HUES48 (cell line): ENCODE measurements around the gene SDHA.
A peak's percentile ranks its signal among the peaks of the same experiment; 100 is the strongest.
"Not testable (repeated sequence)": the region's sequence is repeated elsewhere in the genome, so short reads cannot be mapped to it uniquely, and the experiment has no call there.

Experiments
- H3K27ac ChIP-seq: one replicate; pipeline ENCODE4 v1.7.0; 2013; ENCODE audit warnings: low read depth, low read length, inconsistent platforms
- H3K27me3 ChIP-seq: 2 replicates; pipeline ENCODE4 v1.6.1; 2013; ENCODE audit warnings: mild to moderate bottlenecking, low read length; ENCODE audit not compliant: control insufficient read depth, insufficient read depth
- H3K36me3 ChIP-seq: 2 replicates; pipeline ENCODE4 v1.6.1; 2013; ENCODE audit warnings: low read length; ENCODE audit not compliant: control insufficient read depth, insufficient read depth
- H3K4me1 ChIP-seq: 2 replicates; pipeline ENCODE4 v1.6.1; 2013; ENCODE audit warnings: mild to moderate bottlenecking, low read length; ENCODE audit not compliant: control insufficient read depth, insufficient read depth
- H3K4me3 ChIP-seq: 2 replicates; pipeline ENCODE4 v1.5.1; 2013; ENCODE audit warnings: mild to moderate bottlenecking, low read depth, low read length
- H3K9ac ChIP-seq: 2 replicates; pipeline ENCODE4 v1.6.1; 2013; ENCODE audit warnings: mild to moderate bottlenecking, low read depth, low read length, moderate library complexity
- H3K9me3 ChIP-seq: 2 replicates; pipeline ENCODE4 v1.6.1; 2013; ENCODE audit warnings: low read length; ENCODE audit not compliant: control insufficient read depth, insufficient read depth

The SDHA gene

GRCh38 chr5:217494-218456 is at the start of gene SDHA, which contains the start of gene CCDC127:
Gene SDHA (plus strand): TSS chr5:218320. CDS start chr5:218356, 36 bp downstream.
Gene CCDC127 (minus strand): TSS chr5:218153. CDS start chr5:216849, 1,304 bp downstream.
- Histone ChIP-seq H3K4me1 (peaks cover 26% of the 10 kb centered on the region), H3K27ac (peak within 1 kb of the TSS; percentile 94), H3K4me3 (peak within 1 kb of the TSS; percentile 89), H3K9ac (peak within 1 kb of the TSS; percentile 58; the same call in 1 of the 2 replicates)
- H3K9me3 ChIP-seq, H3K36me3 ChIP-seq, H3K27me3 ChIP-seq: not testable (repeated sequence)

- H3K36me3 ChIP-seq = peaks cover 24% of the 10 kb centered on the region
- no peak overlapping the region for H3K4me3 ChIP-seq
- no peaks in the 10 kb centered on the region for H3K4me1 ChIP-seq
- H3K27me3 ChIP-seq = no peaks in the 10 kb centered on the region
- H3K9me3 ChIP-seq = no peaks in the 10 kb centered on the region
- no peak overlapping the region for H3K9ac ChIP-seq
- H3K27ac ChIP-seq = no peak overlapping the region
Observed at GRCh38 chr5:169071-169727, 48.9 kb upstream of the SDHA start.

- peaks cover 27% of the 10 kb centered on the region for H3K36me3 ChIP-seq
- H3K9me3 ChIP-seq = no peaks in the 10 kb centered on the region
- no peaks in the 10 kb centered on the region for H3K27me3 ChIP-seq
- H3K27ac ChIP-seq = no peak overlapping the region
- H3K9ac ChIP-seq = no peak overlapping the region
- H3K4me3 ChIP-seq = no peak overlapping the region
- H3K4me1 ChIP-seq = no peaks in the 10 kb centered on the region
Observed at GRCh38 chr5:169728-170094, 48.4 kb upstream of the SDHA start.

GRCh38 chr5:170971-171800 is 46.9 kb upstream of the SDHA start:
- no peaks in the 10 kb centered on the region for H3K27me3 ChIP-seq
- H3K36me3 ChIP-seq = peaks cover 27% of the 10 kb centered on the region
- no peak overlapping the region for H3K9ac ChIP-seq
- no peaks in the 10 kb centered on the region for H3K4me1 ChIP-seq
- H3K9me3 ChIP-seq = no peaks in the 10 kb centered on the region
- no peak overlapping the region for H3K4me3 ChIP-seq
- no peak overlapping the region for H3K27ac ChIP-seq

GRCh38 chr5:171801-172331 is 46.3 kb upstream of the SDHA start:
- no peak overlapping the region for H3K9ac ChIP-seq

GRCh38 chr5:172421-172820 is 45.7 kb upstream of the SDHA start:
- H3K4me1 ChIP-seq = no peaks in the 10 kb centered on the region
- no peak overlapping the region for H3K4me3 ChIP-seq
- H3K9ac ChIP-seq = no peak overlapping the region
- no peak overlapping the region for H3K27ac ChIP-seq
- no peaks in the 10 kb centered on the region for H3K27me3 ChIP-seq
- peaks cover 27% of the 10 kb centered on the region for H3K36me3 ChIP-seq
- H3K9me3 ChIP-seq = no peaks in the 10 kb centered on the region

More at GRCh38 chr5:171801-172331, 46.3 kb upstream of the SDHA start:
- Histone ChIP-seq H3K36me3 (peaks cover 27% of the 10 kb centered on the region), H3K27ac (no peak overlapping the region), H3K4me3 (no peak overlapping the region), H3K9me3 (no peaks in the 10 kb centered on the region), H3K4me1 (no peaks in the 10 kb centered on the region), H3K27me3 (no peaks in the 10 kb centered on the region)

GRCh38 chr5:172841-173251 is 45.3 kb upstream of the SDHA start:
- no peak overlapping the region for H3K4me3 ChIP-seq
- H3K9ac ChIP-seq = no peak overlapping the region
- peaks cover 27% of the 10 kb centered on the region for H3K36me3 ChIP-seq
- no peaks in the 10 kb centered on the region for H3K4me1 ChIP-seq
- no peaks in the 10 kb centered on the region for H3K9me3 ChIP-seq
- H3K27me3 ChIP-seq = no peaks in the 10 kb centered on the region
- H3K27ac ChIP-seq = no peak overlapping the region

GRCh38 chr5:173392-174290 is 44.5 kb upstream of the SDHA start:
- no peak overlapping the region for H3K4me3 ChIP-seq
- no peaks in the 10 kb centered on the region for H3K27me3 ChIP-seq
- H3K36me3 ChIP-seq = peaks cover 27% of the 10 kb centered on the region
- H3K9me3 ChIP-seq = no peaks in the 10 kb centered on the region
- H3K4me1 ChIP-seq = no peaks in the 10 kb centered on the region
- no peak overlapping the region for H3K9ac ChIP-seq
- H3K27ac ChIP-seq = no peak overlapping the region

GRCh38 chr5:174291-174600 is 43.9 kb upstream of the SDHA start:
- H3K4me3 ChIP-seq = no peak overlapping the region
- H3K27me3 ChIP-seq = no peaks in the 10 kb centered on the region
- H3K27ac ChIP-seq = no peak overlapping the region
- H3K9ac ChIP-seq = no peak overlapping the region
- H3K36me3 ChIP-seq = peaks cover 27% of the 10 kb centered on the region
- no peaks in the 10 kb centered on the region for H3K4me1 ChIP-seq
- no peaks in the 10 kb centered on the region for H3K9me3 ChIP-seq
